ENCODE measurements around the gene PCDHGC3. TPM values are rescaled to one million over a fixed set of nuclear protein-coding genes. Genes with fewer than 3 reads are reported as not detected.
"Not testable (repeated sequence)": the region's sequence is repeated elsewhere in the genome, so short reads cannot be mapped to it uniquely, and the experiment has no call there.

Gene PCDHGC3
- total RNA-seq, 5 donors from 2014 or later (not counting 1 experiment from before 2014, with no cell fraction given): 0.12 to 0.30 (median 0.24) TPM; not detected in 1

- Mint-ChIP-seq H3K27me3 (peaks cover 54 to 63% of the 10 kb centered on the region in 2 donors), H3K4me3 (peak overlapping the region in 1 of 3 donors; percentile 34), H3K4me1 (peaks cover 6 to 17% (median 10%) of the 10 kb centered on the region in 3 donors), H3K9me3 (peaks cover 13 to 27% (median 23%) of the 10 kb centered on the region in 3 donors)
- H3K27ac ChIP-seq (ENCODE audit: low read length); H3K27ac Mint-ChIP-seq; H3K36me3 ChIP-seq (ENCODE audit: control insufficient read depth in 2 of 2, extremely low read depth in 1 of 2, insufficient read depth in 1 of 2, low read length in 1 of 2); CTCF ChIA-PET; H3K4me3 ChIP-seq (ENCODE audit: control insufficient read depth in 1 of 2, extremely low read depth in 1 of 2, low read length in 1 of 2); H3K36me3 Mint-ChIP-seq; ATAC-seq (replicated peaks in 1 of 4); H3K9me3 ChIP-seq; DNase-seq: not testable (repeated sequence)
- WGBS (ENCODE audit: insufficient coverage): 37% methylated on average over 26 of the region's 29 CpGs
- Histone ChIP-seq H3K27me3 (replicated peaks in 1 of 2; ENCODE audit: control insufficient read depth in 2 of 2, extremely low read depth in 1 of 2, insufficient read depth in 2 of 2, low read length in 1 of 2) (peaks cover 29 to 46% of the 10 kb centered on the region in 2 experiments), H3K4me1 (ENCODE audit: control insufficient read depth in 1 of 2, extremely low read depth in 1 of 2, insufficient read depth in 2 of 2, low read length in 2 of 2) (peaks cover 0 to 11% of the 10 kb centered on the region in 2 experiments)
- POLR2A ChIA-PET: interaction anchor here in 1 of 2 donors (0.7 kb wide), 1 partner anchor 118 kb away, joined by 3 read pairs; no protein-coding TSS in a partner anchor
These were observed 43.0 kb upstream of the PCDHGC3 start for GRCh38 chr5:141432726-141433125.

- H3K27ac ChIP-seq (ENCODE audit: low read length): no peak overlapping the region
- H3K9me3 Mint-ChIP-seq: peaks cover 8 to 22% (median 20%) of the 10 kb centered on the region in 3 donors
- POLR2A ChIA-PET: no interaction called here
- no peak for DNase-seq
- H3K9me3 ChIP-seq: peaks cover 4% of the 10 kb centered on the region
- H3K36me3 Mint-ChIP-seq: peaks cover 7% of the 10 kb centered on the region
- no peak overlapping the region for H3K4me3 ChIP-seq (ENCODE audit: control insufficient read depth in 1 of 2, extremely low read depth in 1 of 2, low read length in 1 of 2)
- 63% methylated on average over 2 of the region's 2 CpGs for WGBS (ENCODE audit: insufficient coverage)
- CTCF ChIA-PET: interaction anchor here in 1 of 2 donors (0.8 kb wide), 1 partner anchor 10 kb away, joined by 5 read pairs; no protein-coding TSS in a partner anchor
- peaks cover 23 to 36% of the 10 kb centered on the region in 2 experiments for H3K27me3 ChIP-seq (replicated peaks in 1 of 2; ENCODE audit: control insufficient read depth in 2 of 2, extremely low read depth in 1 of 2, insufficient read depth in 2 of 2, low read length in 1 of 2)
- ATAC-seq (replicated peaks in 1 of 4): no peak
- peaks cover 0 to 11% of the 10 kb centered on the region in 2 experiments for H3K4me1 ChIP-seq (ENCODE audit: control insufficient read depth in 1 of 2, extremely low read depth in 1 of 2, insufficient read depth in 2 of 2, low read length in 2 of 2)
- peaks cover 6 to 17% (median 10%) of the 10 kb centered on the region in 3 donors for H3K4me1 Mint-ChIP-seq
- no peak overlapping the region for H3K4me3 Mint-ChIP-seq
- H3K27ac Mint-ChIP-seq: peak overlapping the region in 1 of 2 donors; percentile 11
- H3K27me3 Mint-ChIP-seq: peaks cover 48 to 56% of the 10 kb centered on the region in 2 donors
- H3K36me3 ChIP-seq (ENCODE audit: control insufficient read depth in 2 of 2, extremely low read depth in 1 of 2, insufficient read depth in 1 of 2, low read length in 1 of 2): no peaks in the 10 kb centered on the region
These were observed 41.8 kb upstream of the PCDHGC3 start for GRCh38 chr5:141434006-141434405.

GRCh38 chr5:141437221-141437620, 38.5 kb upstream of the PCDHGC3 start:
- no peaks in the 10 kb centered on the region for H3K36me3 Mint-ChIP-seq
- WGBS (ENCODE audit: insufficient coverage): no CpG with 5 or more reads among the region's 2 CpGs
- DNase-seq (no peak), ATAC-seq (replicated peaks in 1 of 4) (no peak)
- Histone ChIP-seq H3K27ac (ENCODE audit: low read length) (no peak overlapping the region), H3K36me3 (ENCODE audit: control insufficient read depth in 2 of 2, extremely low read depth in 1 of 2, insufficient read depth in 1 of 2, low read length in 1 of 2) (no peaks in the 10 kb centered on the region), H3K9me3 (no peaks in the 10 kb centered on the region), H3K4me3 (ENCODE audit: control insufficient read depth in 1 of 2, extremely low read depth in 1 of 2, low read length in 1 of 2) (no peak overlapping the region), H3K27me3 (replicated peaks in 1 of 2; ENCODE audit: control insufficient read depth in 2 of 2, extremely low read depth in 1 of 2, insufficient read depth in 2 of 2, low read length in 1 of 2) (peaks cover 7 to 24% of the 10 kb centered on the region in 2 experiments), H3K4me1 (ENCODE audit: control insufficient read depth in 1 of 2, extremely low read depth in 1 of 2, insufficient read depth in 2 of 2, low read length in 2 of 2) (no peaks in the 10 kb centered on the region)
- peaks cover 29 to 50% of the 10 kb centered on the region in 2 donors for H3K27me3 Mint-ChIP-seq
- H3K4me3 Mint-ChIP-seq: no peak overlapping the region
- CTCF ChIA-PET: no interaction called here
- H3K4me1 Mint-ChIP-seq: no peaks in the 10 kb centered on the region
- H3K9me3 Mint-ChIP-seq: peaks cover 2 to 6% (median 6%) of the 10 kb centered on the region in 3 donors
- POLR2A ChIA-PET: no interaction called here
- no peak overlapping the region for H3K27ac Mint-ChIP-seq

GRCh38 chr5:141439411-141440141, 36.2 kb upstream of the PCDHGC3 start:
- Histone ChIP-seq H3K4me1 (ENCODE audit: control insufficient read depth in 1 of 2, extremely low read depth in 1 of 2, insufficient read depth in 2 of 2, low read length in 2 of 2) (no peaks in the 10 kb centered on the region), H3K27me3 (replicated peaks in 1 of 2; ENCODE audit: control insufficient read depth in 2 of 2, extremely low read depth in 1 of 2, insufficient read depth in 2 of 2, low read length in 1 of 2) (peaks cover 6 to 11% of the 10 kb centered on the region in 2 experiments), H3K27ac (ENCODE audit: low read length) (no peak overlapping the region), H3K36me3 (ENCODE audit: control insufficient read depth in 2 of 2, extremely low read depth in 1 of 2, insufficient read depth in 1 of 2, low read length in 1 of 2) (no peaks in the 10 kb centered on the region), H3K9me3 (no peaks in the 10 kb centered on the region), H3K4me3 (ENCODE audit: control insufficient read depth in 1 of 2, extremely low read depth in 1 of 2, low read length in 1 of 2) (no peak overlapping the region)
- ATAC-seq (replicated peaks in 1 of 4) (no peak), DNase-seq (no peak)
- peaks cover 20 to 36% of the 10 kb centered on the region in 2 donors for H3K27me3 Mint-ChIP-seq
- no peak overlapping the region for H3K4me3 Mint-ChIP-seq
- ChIA-PET POLR2A (no interaction called here), CTCF (no interaction called here)
- no peak overlapping the region for H3K27ac Mint-ChIP-seq
- H3K9me3 Mint-ChIP-seq: peaks cover 0 to 3% (median 0%) of the 10 kb centered on the region in 3 donors
- no peaks in the 10 kb centered on the region for H3K36me3 Mint-ChIP-seq
- no peaks in the 10 kb centered on the region for H3K4me1 Mint-ChIP-seq
- 71% methylated on average over 5 of the region's 10 CpGs for WGBS (ENCODE audit: insufficient coverage)

- Histone ChIP-seq H3K27ac (ENCODE audit: low read length) (no peak overlapping the region), H3K4me3 (ENCODE audit: control insufficient read depth in 1 of 2, extremely low read depth in 1 of 2, low read length in 1 of 2) (no peak overlapping the region), H3K36me3 (ENCODE audit: control insufficient read depth in 2 of 2, extremely low read depth in 1 of 2, insufficient read depth in 1 of 2, low read length in 1 of 2) (no peaks in the 10 kb centered on the region), H3K4me1 (ENCODE audit: control insufficient read depth in 1 of 2, extremely low read depth in 1 of 2, insufficient read depth in 2 of 2, low read length in 2 of 2) (no peaks in the 10 kb centered on the region), H3K27me3 (replicated peaks in 1 of 2; ENCODE audit: control insufficient read depth in 2 of 2, extremely low read depth in 1 of 2, insufficient read depth in 2 of 2, low read length in 1 of 2) (peaks cover 5 to 11% of the 10 kb centered on the region in 2 experiments), H3K9me3 (no peaks in the 10 kb centered on the region)
- Mint-ChIP-seq H3K36me3 (no peaks in the 10 kb centered on the region), H3K4me3 (no peak overlapping the region), H3K27ac (no peak overlapping the region), H3K9me3 (peaks cover 0 to 3% (median 0%) of the 10 kb centered on the region in 3 donors), H3K27me3 (peaks cover 24 to 38% of the 10 kb centered on the region in 2 donors), H3K4me1 (no peaks in the 10 kb centered on the region)
- DNase-seq (no peak), ATAC-seq (replicated peaks in 1 of 4) (no peak)
- WGBS (ENCODE audit: insufficient coverage): 95% methylated on average over 3 of the region's 9 CpGs
- ChIA-PET POLR2A (no interaction called here), CTCF (no interaction called here)
These were observed 35.4 kb upstream of the PCDHGC3 start for GRCh38 chr5:141440341-141440740.

GRCh38 chr5:141441571-141442170, 34.1 kb upstream of the PCDHGC3 start:
- Mint-ChIP-seq H3K36me3 (no peaks in the 10 kb centered on the region), H3K9me3 (peaks cover 0 to 3% (median 0%) of the 10 kb centered on the region in 3 donors), H3K27ac (no peak overlapping the region), H3K4me3 (no peak overlapping the region), H3K27me3 (peaks cover 24 to 41% of the 10 kb centered on the region in 2 donors), H3K4me1 (no peaks in the 10 kb centered on the region)
- H3K27me3 ChIP-seq (replicated peaks in 1 of 2; ENCODE audit: control insufficient read depth in 2 of 2, extremely low read depth in 1 of 2, insufficient read depth in 2 of 2, low read length in 1 of 2): peaks cover 2 to 11% of the 10 kb centered on the region in 2 experiments
- ATAC-seq (replicated peaks in 1 of 4): no peak
- H3K27ac ChIP-seq (ENCODE audit: low read length): no peak overlapping the region
- H3K36me3 ChIP-seq (ENCODE audit: control insufficient read depth in 2 of 2, extremely low read depth in 1 of 2, insufficient read depth in 1 of 2, low read length in 1 of 2): no peaks in the 10 kb centered on the region
- WGBS (ENCODE audit: insufficient coverage): 64% methylated on average over 50 of the region's 50 CpGs
- H3K4me1 ChIP-seq (ENCODE audit: control insufficient read depth in 1 of 2, extremely low read depth in 1 of 2, insufficient read depth in 2 of 2, low read length in 2 of 2): no peaks in the 10 kb centered on the region
- DNase-seq: no peak
- no peak overlapping the region for H3K4me3 ChIP-seq (ENCODE audit: control insufficient read depth in 1 of 2, extremely low read depth in 1 of 2, low read length in 1 of 2)
- ChIA-PET POLR2A (interaction anchor here in 1 of 2 donors (1.0 kb wide), 1 partner anchor 12 kb away, joined by 3 read pairs; the partner anchor contains the start of gene PCDHGA12), CTCF (interaction anchor here in 1 of 2 donors (1.2 kb wide), 1 partner anchor 12 kb away, joined by 4 read pairs; the partner anchor contains the start of gene PCDHGA12)
- no peaks in the 10 kb centered on the region for H3K9me3 ChIP-seq

All from T-cell (primary cell).